ENCODE data around the gene USH1G.

DNA sequence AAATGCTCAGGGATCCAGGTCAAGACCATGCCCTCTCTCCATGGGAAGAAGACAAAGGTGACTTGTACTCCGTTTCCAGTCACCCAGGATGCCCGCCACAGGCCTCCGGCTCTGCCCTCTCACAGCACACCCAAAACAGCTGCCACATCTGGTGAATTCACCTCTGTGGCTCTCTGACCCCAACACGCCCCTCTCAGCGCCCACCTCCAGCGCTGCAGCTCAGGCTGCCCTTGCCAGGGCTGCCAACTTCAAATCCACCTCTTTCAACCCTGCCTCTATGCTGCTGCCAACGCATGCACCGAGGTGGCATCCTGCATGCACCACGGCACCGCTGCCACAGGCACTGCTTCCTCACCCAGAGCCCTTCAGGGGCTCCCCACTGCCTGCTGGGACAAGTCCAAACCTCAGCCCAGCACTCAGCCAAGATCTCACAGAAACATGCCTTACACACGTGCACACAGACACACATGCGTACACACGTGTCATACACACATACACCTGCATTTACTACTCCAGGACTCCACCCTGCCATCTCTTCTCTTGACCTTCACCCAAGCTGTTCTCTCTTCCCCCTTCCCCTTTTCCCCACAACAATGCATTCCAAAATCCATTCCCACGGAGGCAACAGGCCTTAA is 42.0 kb upstream of the USH1G start:
- no peak for TF ChIP-seq EZH2 (IDR thresholded peaks at IDR 0.05; ENCODE audit: borderline replicate concordance, low read length)
- TF ChIP-seq, protein P1, sequence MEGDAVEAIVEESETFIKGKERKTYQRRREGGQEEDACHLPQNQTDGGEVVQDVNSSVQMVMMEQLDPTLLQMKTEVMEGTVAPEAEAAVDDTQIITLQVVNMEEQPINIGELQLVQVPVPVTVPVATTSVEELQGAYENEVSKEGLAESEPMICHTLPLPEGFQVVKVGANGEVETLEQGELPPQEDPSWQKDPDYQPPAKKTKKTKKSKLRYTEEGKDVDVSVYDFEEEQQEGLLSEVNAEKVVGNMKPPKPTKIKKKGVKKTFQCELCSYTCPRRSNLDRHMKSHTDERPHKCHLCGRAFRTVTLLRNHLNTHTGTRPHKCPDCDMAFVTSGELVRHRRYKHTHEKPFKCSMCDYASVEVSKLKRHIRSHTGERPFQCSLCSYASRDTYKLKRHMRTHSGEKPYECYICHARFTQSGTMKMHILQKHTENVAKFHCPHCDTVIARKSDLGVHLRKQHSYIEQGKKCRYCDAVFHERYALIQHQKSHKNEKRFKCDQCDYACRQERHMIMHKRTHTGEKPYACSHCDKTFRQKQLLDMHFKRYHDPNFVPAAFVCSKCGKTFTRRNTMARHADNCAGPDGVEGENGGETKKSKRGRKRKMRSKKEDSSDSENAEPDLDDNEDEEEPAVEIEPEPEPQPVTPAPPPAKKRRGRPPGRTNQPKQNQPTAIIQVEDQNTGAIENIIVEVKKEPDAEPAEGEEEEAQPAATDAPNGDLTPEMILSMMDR (IDR thresholded peaks at IDR 0.05; ENCODE audit: low read length) = no peak

All from OCI-LY1 (cell line).